ENCODE data around the gene HGS.

- TF ChIP-seq CTCF (IDR thresholded peaks at IDR 0.05) (no peak), POLR2A (IDR thresholded peaks at IDR 0.05) (no peak)
Observed at GRCh38 chr17:81644496-81644895, 39.3 kb upstream of the HGS start.

All from prostate gland (tissue), 2 donors.